WERI-Rb-1 (cell line): Measurements from ENCODE around the gene LTF.

ENCODE experiments used
- DNase-seq: peaks from one replicate; pipeline ENCODE4 v3.0.0-alpha.2; 2020
- H3K27ac ChIP-seq: fragments of 250-450 bp; sonication (Bioruptor Pico); 2 replicates; pipeline ENCODE4 v1.5.1; 2020; ENCODE audit warnings: mild to moderate bottlenecking, moderate library complexity
- H3K27me3 ChIP-seq: fragments of 250-450 bp; sonication (Bioruptor Pico); 2 replicates; pipeline ENCODE4 v1.5.1; 2021; ENCODE audit warnings: mild to moderate bottlenecking, low read depth, moderate library complexity; ENCODE audit not compliant: insufficient read depth, severe bottlenecking
- H3K36me3 ChIP-seq: fragments of 250-450 bp; sonication (Bioruptor Pico); 2 replicates; pipeline ENCODE4 v1.5.1; 2020; ENCODE audit warnings: mild to moderate bottlenecking, moderate library complexity
- H3K4me3 ChIP-seq: 2 replicates; pipeline ENCODE4 v1.5.1; 2011; ENCODE audit warnings: low read depth, mild to moderate bottlenecking, control low read depth, low read length
- H3K9me3 ChIP-seq: fragments of 250-450 bp; sonication (Bioruptor Pico); 2 replicates; pipeline ENCODE4 v1.5.1; 2021; ENCODE audit warnings: mild to moderate bottlenecking, moderate library complexity; ENCODE audit not compliant: severe bottlenecking
- CTCF ChIP-seq: IDR thresholded peaks from 2 replicates; pipeline ENCODE4 v1.5.1; 2011; ENCODE audit warnings: low read depth, mild to moderate bottlenecking, control low read depth, inconsistent platforms, low read length

Gene LTF

DNA sequence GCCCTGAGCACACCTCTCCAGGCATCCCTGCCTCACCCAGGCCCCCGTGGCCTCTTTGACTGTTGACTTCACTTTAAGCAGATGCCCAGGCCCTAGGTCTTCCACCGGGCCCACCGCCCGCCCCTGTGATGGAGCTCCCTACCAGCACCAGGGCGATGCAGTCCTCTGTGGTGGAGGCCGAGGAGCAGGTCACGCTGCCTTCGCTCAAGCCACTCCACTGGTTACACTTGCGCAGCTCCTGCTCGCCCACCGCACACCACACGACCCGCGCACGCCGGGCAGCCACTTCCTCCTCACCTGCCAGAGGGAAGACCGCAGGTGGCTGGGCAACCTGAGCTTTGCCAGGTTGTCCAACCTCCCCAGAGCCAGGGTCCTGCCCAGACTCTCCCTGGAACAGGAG is 16.0 kb downstream of the LTF start:
- H3K9me3 ChIP-seq, result no peaks in the 10 kb centered on the region

GRCh38 chr3:46447228-46447985 is 17.3 kb downstream of the LTF start:
- no peak for TF ChIP-seq CTCF
- H3K27ac ChIP-seq, result no peak overlapping the region
- no peaks in the 10 kb centered on the region for H3K9me3 ChIP-seq
- H3K27me3 ChIP-seq, result no peaks in the 10 kb centered on the region
- peak; percentile 54 for DNase-seq
- H3K4me3 ChIP-seq, result no peak overlapping the region
- H3K36me3 ChIP-seq, result no peaks in the 10 kb centered on the region

More for the DNA sequence above, 16.0 kb downstream of the LTF start:
- H3K27me3 ChIP-seq, result no peaks in the 10 kb centered on the region
- no peak overlapping the region for H3K4me3 ChIP-seq
- no peak for TF ChIP-seq CTCF
- no peak overlapping the region for H3K27ac ChIP-seq
- no peak for DNase-seq
- H3K36me3 ChIP-seq, result no peaks in the 10 kb centered on the region

GRCh38 chr3:46442576-46443530 is 21.9 kb downstream of the LTF start:
- peak; percentile 24 for DNase-seq
- peak; percentile 37; the same call in 1 of the 2 replicates for TF ChIP-seq CTCF
- H3K27ac ChIP-seq, result no peak overlapping the region
- no peak overlapping the region for H3K4me3 ChIP-seq
- H3K27me3 ChIP-seq, result no peaks in the 10 kb centered on the region
- no peaks in the 10 kb centered on the region for H3K9me3 ChIP-seq
- no peaks in the 10 kb centered on the region for H3K36me3 ChIP-seq

DNA sequence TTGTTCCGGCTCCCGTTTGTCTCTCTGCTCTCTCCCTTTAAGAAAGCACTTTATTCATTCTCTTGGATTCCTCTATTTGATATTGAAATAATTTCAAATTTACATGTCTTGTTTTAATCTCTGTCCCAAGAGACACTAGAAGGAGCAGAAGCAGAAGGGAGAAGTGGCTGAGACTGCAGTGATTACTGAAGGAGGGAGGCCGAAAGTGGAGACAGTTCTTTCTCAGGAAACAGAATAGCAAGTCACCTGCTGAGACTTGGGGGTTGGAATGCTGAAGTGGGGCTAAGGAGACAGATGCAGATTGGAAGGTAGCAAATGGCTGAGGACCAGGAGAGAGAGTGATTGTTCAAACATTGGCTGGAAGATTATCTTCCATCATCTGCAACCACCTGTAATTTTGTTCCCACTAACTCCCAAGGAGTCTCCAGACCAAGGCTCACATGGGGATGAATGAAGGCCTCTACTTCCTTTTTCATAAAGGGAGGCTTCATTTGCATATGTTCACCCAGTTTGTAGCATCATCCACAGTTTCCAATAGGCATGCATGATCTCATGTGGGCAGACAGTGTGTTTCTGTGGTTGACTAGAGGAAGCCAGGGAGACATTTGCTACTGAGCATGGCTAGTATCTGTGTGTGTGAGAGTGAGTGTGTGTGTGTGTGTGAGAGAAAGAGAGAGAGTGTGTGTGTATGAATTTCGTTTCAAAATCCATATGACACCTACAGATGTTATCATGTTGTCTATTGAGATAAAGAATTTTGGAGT is 24.0 kb downstream of the LTF start:
- no peak for DNase-seq
- Histone ChIP-seq H3K4me3 (no peak overlapping the region), H3K27me3 (peaks cover under 1% of the 10 kb centered on the region), H3K36me3 (no peaks in the 10 kb centered on the region), H3K9me3 (no peaks in the 10 kb centered on the region), H3K27ac (no peak overlapping the region)
- TF ChIP-seq CTCF, result no peak

DNA sequence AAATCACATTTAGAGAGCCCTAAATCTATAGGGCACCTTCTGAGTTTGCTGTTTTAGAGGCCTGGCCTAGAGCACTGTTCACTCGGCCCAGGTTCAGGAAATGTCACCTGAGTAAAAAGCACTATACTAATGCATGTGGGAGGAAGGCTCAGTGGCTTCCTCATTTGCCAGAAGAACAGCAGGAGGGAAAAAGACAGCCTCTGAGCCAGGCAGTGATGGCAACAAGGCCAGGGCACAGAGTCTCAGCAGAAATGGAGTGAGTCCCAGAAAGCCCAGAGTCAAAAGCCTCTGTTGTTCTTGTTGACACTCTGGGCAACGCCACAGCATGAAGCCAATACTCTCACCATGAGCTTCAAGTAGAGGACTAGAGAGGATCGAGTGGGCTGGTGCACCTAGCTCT is 25.9 kb downstream of the LTF start:
- H3K4me3 ChIP-seq, result no peak overlapping the region
- no peak for TF ChIP-seq CTCF
- H3K9me3 ChIP-seq, result no peaks in the 10 kb centered on the region
- peaks cover 2% of the 10 kb centered on the region for H3K27me3 ChIP-seq
- H3K36me3 ChIP-seq, result no peaks in the 10 kb centered on the region
- no peak overlapping the region for H3K27ac ChIP-seq
- DNase-seq, result no peak
